ENCODE results near the gene MRPL43. TPM values are rescaled to one million over a fixed set of nuclear protein-coding genes. Genes with fewer than 3 reads are reported as not detected.

The MRPL43 gene
- total and polyA plus RNA-seq, 10 of the 15 experiments (the other 5 are each of a cell fraction or from before 2014, with no cell fraction given) = 16.6 to 108 (median 65.1) TPM

- Histone ChIP-seq H3K4me2 (ENCODE audit: control insufficient read depth, insufficient read depth) (no peak overlapping the region), H3K36me3 (ENCODE audit: control insufficient read depth in 2 of 2, insufficient read depth in 2 of 2, low read length in 1 of 2) (peaks cover 14% of the 10 kb centered on the region in 2 experiments), H3K9ac (ENCODE audit: control insufficient read depth, insufficient read depth, low read length) (no peak overlapping the region), H3K27me3 (replicated peaks in 1 of 2; ENCODE audit: control insufficient read depth in 2 of 2, insufficient read depth in 2 of 2, low read length in 1 of 2) (no peaks in the 10 kb centered on the region), H3K27ac (ENCODE audit: control insufficient read depth, insufficient read depth) (no peak overlapping the region), H3K79me2 (ENCODE audit: control insufficient read depth, insufficient read depth, low read length) (peaks cover 12% of the 10 kb centered on the region), H2AFZ (ENCODE audit: control insufficient read depth, low read depth, low read length) (no peak overlapping the region), H3K4me3 (no peak overlapping the region), H4K20me1 (ENCODE audit: control insufficient read depth, insufficient read depth) (no peaks in the 10 kb centered on the region), H3K4me1 (ENCODE audit: control insufficient read depth, insufficient read depth, low read length) (peaks cover 13% of the 10 kb centered on the region), H3K9me3 (replicated peaks; ENCODE audit: control insufficient read depth, insufficient read depth, low read length) (no peaks in the 10 kb centered on the region)
- TF ChIP-seq MYB (IDR thresholded peaks at IDR 0.05; ENCODE audit: borderline replicate concordance, low read depth, low read length) (no peak), DPF2 (IDR thresholded peaks at IDR 0.05) (no peak), BRCA1 (IDR thresholded peaks at IDR 0.05; ENCODE audit: low read depth, low read length) (no peak), CTCF (IDR thresholded peaks at IDR 0.05 in 2 of 3, conservative IDR thresholded peaks at IDR 0.05 in 1 of 3; ENCODE audit: control insufficient read depth in 2 of 3, extremely low read depth in 1 of 3, insufficient read depth in 1 of 3, low read depth in 3 of 3, low read length in 3 of 3) (peak; percentile 28 to 45 (median 32); a peak in 5 of 6 replicates)
- FAIRE-seq = no peak
- 70% methylated on average over 10 of the region's 10 CpGs for WGBS (ENCODE audit: insufficient coverage, insufficient replicate concordance, low lambda C conversion rate, missing lambda C conversion rate)
- BruUV-seq (replicated peaks) = TSS peak; percentile 44
- no peak for DNase-seq (ENCODE audit: low read depth, low spot score)
- POLR2A ChIA-PET = interaction anchor here (0.5 kb wide), 1 partner anchor 1270 kb away, joined by 3 read pairs; no protein-coding TSS in a partner anchor
- in situ Hi-C loops (cut with MboI) = no loop called here
- CTCF ChIA-PET = interaction anchor here (0.9 to 5.4 kb wide), 2 partner anchors 18 to 21 kb away, joined by 3 to 28 read pairs; no protein-coding TSS in a partner anchor
- SMC1A ChIA-PET (ENCODE audit: uncharacterized antibody, unreplicated experiment) = no interaction called here
- RAD21 ChIA-PET (ENCODE audit: unreplicated experiment) = interaction anchor here (0.5 kb wide), 1 partner anchor 20 kb away, joined by 3 read pairs; no protein-coding TSS in a partner anchor
- intact Hi-C loops (cut with micrococcal nuclease; ENCODE audit: unreplicated experiment) = no loop called here
- no peak for ATAC-seq
These were observed 6.8 kb upstream of the MRPL43 start for GRCh38 chr10:100993986-100994708.

Data from GM12878 (cell line).